Measurements from ENCODE around the gene ZFAND6.

ZFAND6 gene

DNA sequence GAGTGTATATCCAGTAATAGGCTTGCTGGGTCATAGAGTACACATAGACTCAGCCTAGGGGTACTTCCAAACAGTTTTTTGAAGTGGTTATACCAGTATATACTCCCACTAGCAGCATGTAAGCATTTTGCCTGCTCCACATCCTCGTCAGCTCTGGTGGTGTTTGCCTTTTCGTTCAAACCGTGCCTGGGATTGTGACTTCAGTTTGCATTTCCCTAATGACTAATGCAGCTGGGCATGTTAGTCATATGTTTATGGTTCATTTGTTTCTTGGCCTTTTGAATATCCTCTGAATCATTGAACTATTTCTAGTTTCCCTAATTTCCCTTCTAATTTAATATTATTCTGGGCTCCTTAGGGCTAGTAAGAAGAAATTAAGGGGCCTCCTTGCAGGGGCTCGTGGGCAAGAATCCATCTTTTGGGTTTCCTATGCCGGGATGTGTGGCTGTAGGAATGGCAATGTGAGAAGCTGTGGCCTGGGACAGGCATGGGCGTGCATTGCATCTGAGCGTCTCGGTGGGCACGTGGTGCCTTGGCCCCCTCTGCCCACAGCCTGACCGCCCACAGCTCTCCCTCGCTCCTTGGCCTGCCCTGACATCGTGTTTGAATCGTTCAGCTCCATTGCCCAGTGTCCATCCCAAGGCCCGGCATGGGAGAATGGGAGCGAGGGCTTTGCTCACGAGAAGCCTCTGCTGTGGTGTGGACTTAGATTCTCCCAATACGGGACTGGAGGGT, 119.7 kb downstream of the ZFAND6 start:
- Histone ChIP-seq H3K4me1 (ENCODE audit: low read depth, poor library complexity, severe bottlenecking) (no peaks in the 10 kb centered on the region), H2AFZ (ENCODE audit: low read depth) (no peak overlapping the region), H3K4me2 (no peak overlapping the region), H3K27me3 (ENCODE audit: insufficient read depth, low read depth) (no peaks in the 10 kb centered on the region), H3K9ac (no peak overlapping the region), H3K4me3 (IDR thresholded peaks at IDR 0.05; ENCODE audit: insufficient read depth, low read depth, low read length) (no peak overlapping the region), H4K20me1 (ENCODE audit: insufficient read depth) (no peaks in the 10 kb centered on the region), H3K79me2 (ENCODE audit: insufficient read depth, low read depth) (no peaks in the 10 kb centered on the region), H3K36me3 (ENCODE audit: insufficient read depth) (no peaks in the 10 kb centered on the region; the same call in 1 of the 2 replicates), H3K27ac (no peak overlapping the region)
- TF ChIP-seq, protein P1, sequence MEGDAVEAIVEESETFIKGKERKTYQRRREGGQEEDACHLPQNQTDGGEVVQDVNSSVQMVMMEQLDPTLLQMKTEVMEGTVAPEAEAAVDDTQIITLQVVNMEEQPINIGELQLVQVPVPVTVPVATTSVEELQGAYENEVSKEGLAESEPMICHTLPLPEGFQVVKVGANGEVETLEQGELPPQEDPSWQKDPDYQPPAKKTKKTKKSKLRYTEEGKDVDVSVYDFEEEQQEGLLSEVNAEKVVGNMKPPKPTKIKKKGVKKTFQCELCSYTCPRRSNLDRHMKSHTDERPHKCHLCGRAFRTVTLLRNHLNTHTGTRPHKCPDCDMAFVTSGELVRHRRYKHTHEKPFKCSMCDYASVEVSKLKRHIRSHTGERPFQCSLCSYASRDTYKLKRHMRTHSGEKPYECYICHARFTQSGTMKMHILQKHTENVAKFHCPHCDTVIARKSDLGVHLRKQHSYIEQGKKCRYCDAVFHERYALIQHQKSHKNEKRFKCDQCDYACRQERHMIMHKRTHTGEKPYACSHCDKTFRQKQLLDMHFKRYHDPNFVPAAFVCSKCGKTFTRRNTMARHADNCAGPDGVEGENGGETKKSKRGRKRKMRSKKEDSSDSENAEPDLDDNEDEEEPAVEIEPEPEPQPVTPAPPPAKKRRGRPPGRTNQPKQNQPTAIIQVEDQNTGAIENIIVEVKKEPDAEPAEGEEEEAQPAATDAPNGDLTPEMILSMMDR (conservative IDR thresholded peaks at IDR 0.05; ENCODE audit: low read depth, low read length), result no peak

DNA sequence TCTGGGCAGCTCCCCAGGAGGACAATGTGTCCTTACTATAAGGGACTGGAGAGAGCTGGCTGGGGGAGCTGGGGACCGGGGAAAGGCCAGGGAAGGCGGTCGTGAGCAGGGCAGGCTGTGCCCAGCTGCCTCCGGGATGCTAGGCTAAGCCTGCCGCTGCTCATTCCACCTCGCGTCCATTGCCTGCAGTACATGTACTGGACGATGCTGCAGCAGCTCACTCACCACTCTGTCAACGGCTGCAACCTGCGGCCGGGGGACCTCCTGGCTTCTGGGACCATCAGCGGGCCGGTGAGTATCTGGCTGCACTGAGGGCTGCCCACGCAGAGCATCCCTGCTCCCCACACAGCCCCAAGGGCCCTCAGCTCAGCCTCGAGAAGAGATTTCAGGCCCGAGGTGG, 120.5 kb downstream of the ZFAND6 start:
- H3K27ac ChIP-seq, result no peak overlapping the region
- H3K36me3 ChIP-seq (ENCODE audit: insufficient read depth), result no peaks in the 10 kb centered on the region; the same call in 1 of the 2 replicates
- H3K4me1 ChIP-seq (ENCODE audit: low read depth, poor library complexity, severe bottlenecking), result no peaks in the 10 kb centered on the region
- H2AFZ ChIP-seq (ENCODE audit: low read depth), result no peak overlapping the region
- no peaks in the 10 kb centered on the region for H3K27me3 ChIP-seq (ENCODE audit: insufficient read depth, low read depth)
- H4K20me1 ChIP-seq (ENCODE audit: insufficient read depth), result no peaks in the 10 kb centered on the region
- no peaks in the 10 kb centered on the region for H3K79me2 ChIP-seq (ENCODE audit: insufficient read depth, low read depth)
- TF ChIP-seq, protein P1 (conservative IDR thresholded peaks at IDR 0.05; ENCODE audit: low read depth, low read length), result no peak
- H3K4me3 ChIP-seq (IDR thresholded peaks at IDR 0.05; ENCODE audit: insufficient read depth, low read depth, low read length), result no peak overlapping the region
- no peak overlapping the region for H3K9ac ChIP-seq
- H3K4me2 ChIP-seq, result no peak overlapping the region

DNA sequence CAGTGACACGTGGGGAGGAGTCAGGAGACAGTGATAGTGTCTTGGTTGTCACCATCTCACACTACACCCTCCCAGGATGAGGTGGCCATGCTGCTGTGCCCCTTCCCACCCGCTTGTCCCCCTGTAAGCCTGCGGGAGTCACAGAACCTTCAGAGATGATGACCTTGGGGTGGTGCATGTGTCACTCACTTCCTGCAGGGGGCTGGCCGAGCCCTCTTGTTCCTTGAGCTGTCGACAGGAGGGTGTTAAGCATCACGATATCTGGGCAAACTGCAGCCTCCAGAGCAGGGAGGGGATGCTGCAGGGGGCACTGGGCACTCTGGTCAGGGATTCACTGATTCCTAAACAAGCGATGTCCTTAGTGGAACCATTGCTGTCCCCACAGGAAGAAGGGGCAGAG, 121.0 kb downstream of the ZFAND6 start:
- no peaks in the 10 kb centered on the region; the same call in 1 of the 2 replicates for H3K36me3 ChIP-seq (ENCODE audit: insufficient read depth)
- no peak overlapping the region for H3K9ac ChIP-seq
- TF ChIP-seq, protein P1 (conservative IDR thresholded peaks at IDR 0.05; ENCODE audit: low read depth, low read length), result no peak
- no peak overlapping the region for H3K4me2 ChIP-seq
- no peaks in the 10 kb centered on the region for H4K20me1 ChIP-seq (ENCODE audit: insufficient read depth)
- H3K79me2 ChIP-seq (ENCODE audit: insufficient read depth, low read depth), result no peaks in the 10 kb centered on the region
- no peaks in the 10 kb centered on the region for H3K4me1 ChIP-seq (ENCODE audit: low read depth, poor library complexity, severe bottlenecking)
- H3K27me3 ChIP-seq (ENCODE audit: insufficient read depth, low read depth), result no peaks in the 10 kb centered on the region
- H2AFZ ChIP-seq (ENCODE audit: low read depth), result no peak overlapping the region
- no peak overlapping the region for H3K4me3 ChIP-seq (IDR thresholded peaks at IDR 0.05; ENCODE audit: insufficient read depth, low read depth, low read length)
- no peak overlapping the region for H3K27ac ChIP-seq

DNA sequence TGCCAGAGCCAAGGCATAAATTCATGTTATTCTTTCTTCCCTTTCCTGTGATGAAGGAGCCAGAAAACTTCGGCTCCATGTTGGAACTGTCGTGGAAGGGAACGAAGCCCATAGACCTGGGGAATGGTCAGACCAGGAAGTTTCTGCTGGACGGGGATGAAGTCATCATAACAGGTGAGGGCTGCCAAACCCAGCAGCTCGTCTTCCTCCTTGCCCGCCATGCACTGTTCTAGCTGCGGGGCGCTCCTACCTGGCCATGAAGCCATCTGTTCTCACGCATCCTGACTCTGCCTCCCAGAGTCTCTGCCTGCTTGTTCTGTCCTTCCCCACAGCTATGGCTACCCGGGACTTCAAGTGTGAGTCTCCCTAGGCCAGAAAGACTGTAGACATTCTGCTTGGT, 121.5 kb downstream of the ZFAND6 start:
- no peak overlapping the region for H2AFZ ChIP-seq (ENCODE audit: low read depth)
- no peaks in the 10 kb centered on the region; the same call in 1 of the 2 replicates for H3K36me3 ChIP-seq (ENCODE audit: insufficient read depth)
- H3K27me3 ChIP-seq (ENCODE audit: insufficient read depth, low read depth), result no peaks in the 10 kb centered on the region
- no peak overlapping the region for H3K27ac ChIP-seq
- H4K20me1 ChIP-seq (ENCODE audit: insufficient read depth), result no peaks in the 10 kb centered on the region
- H3K9ac ChIP-seq, result no peak overlapping the region
- no peaks in the 10 kb centered on the region for H3K4me1 ChIP-seq (ENCODE audit: low read depth, poor library complexity, severe bottlenecking)
- TF ChIP-seq, protein P1 (conservative IDR thresholded peaks at IDR 0.05; ENCODE audit: low read depth, low read length), result no peak
- no peak overlapping the region for H3K4me3 ChIP-seq (IDR thresholded peaks at IDR 0.05; ENCODE audit: insufficient read depth, low read depth, low read length)
- H3K4me2 ChIP-seq, result no peak overlapping the region
- H3K79me2 ChIP-seq (ENCODE audit: insufficient read depth, low read depth), result no peaks in the 10 kb centered on the region

All from KMS-11 (cell line).